Ovary (tissue), 9 donors: ENCODE measurements around the gene ROS1. TPM values are rescaled to one million over a fixed set of nuclear protein-coding genes. Genes with fewer than 3 reads are reported as not detected.

Experiments used
- DNase-seq, 5 donors: peaks; one replicate each; pipeline ENCODE4 v3.0.0-alpha.2; 2019 to 2020
- H3K27ac ChIP-seq, 2 donors: fragments of 200-600 bp; one replicate each; pipeline versions ENCODE4 v1.5.1 to v1.8.0; 2019 to 2022
- H3K27me3 ChIP-seq: fragments of 200-600 bp; one replicate; pipeline ENCODE4 v1.8.0; 2022
- H3K36me3 ChIP-seq: fragments of 200-600 bp; sonication (generic); one replicate; pipeline ENCODE4 v1.5.1; 2019
- H3K4me1 ChIP-seq: one replicate; pipeline ENCODE4 v1.8.1; 2013; ENCODE audit warnings: mild to moderate bottlenecking, moderate library complexity; ENCODE audit not compliant: insufficient read depth
- H3K4me3 ChIP-seq: fragments of 200-600 bp; sonication (generic); one replicate; pipeline ENCODE4 v1.5.1; 2017
- H3K9me3 ChIP-seq, 2 donors: fragments of 200-600 bp in 1 of 2; sonication (generic) in 1 of 2; one replicate each; pipeline versions ENCODE4 v1.5.1 to v1.8.1; 2013 to 2019; ENCODE audit warnings: mild to moderate bottlenecking in 1 of 2, moderate library complexity in 1 of 2
- CTCF ChIP-seq, 3 donors: fragments of 450-650 bp in 2 of 3; fragments of 200-600 bp in 1 of 3; IDR thresholded peaks; one replicate each; pipeline versions ENCODE4 v1.5.1 to v1.8.0; 2016 to 2022; ENCODE audit warnings: antibody characterized with exemption in 3 of 3, mild to moderate bottlenecking in 1 of 3
- EP300 ChIP-seq: sonication (generic); formaldehyde crosslinking; IDR thresholded peaks from one replicate; pipeline ENCODE4 v1.6.1; 2017; ENCODE audit warnings: antibody characterized with exemption
- POLR2A ChIP-seq: fragments of 450-650 bp; IDR thresholded peaks from one replicate; pipeline ENCODE4 v1.6.1; 2017; ENCODE audit warnings: antibody characterized with exemption, mild to moderate bottlenecking, moderate library complexity
- WGBS, 3 donors: extraction: QIAGEN DNeasy Blood & Tissue Kit in 1 of 3; methylation state at CpG; one replicate each; pipeline versions ENCODE4 v1.1.5 to v1.1.7; 2013 to 2017; 5-methylcytosine and 5-hydroxymethylcytosine counted together
- intact Hi-C, 4 donors: fragments of 100-400 bp; cut with DNase I; formaldehyde crosslinking; loops; one replicate each; pipeline versions ENCODE4 v1.11.0 to v1.15.1; 2022 to 2023
- polyA plus RNA-seq, 2 donors: library from polyadenylated mRNA; stranded (reverse); fragments of 200-250 nt in 1 of 2; fragments of 350-450 nt in 1 of 2; fragmentation: Illumina TruSeq in 1 of 2; extraction: RNeasy Lipid Tissue Mini Kit (QIAGEN cat#74804) in 1 of 2; gene quantifications; one replicate each; pipeline ENCODE4 v1.2.3, GENCODE V29; 2013 to 2014
- total RNA-seq, 7 donors: library from RNA; depleted of rRNA in 2 of 7; stranded (reverse); fragments of >200 nt in 2 of 7; fragmentation: NEBNext Ultra II Directional in 3 of 7; extraction: Animal tissue kit (Norgen Biotek cat#: 25700) in 3 of 7; gene quantifications; one replicate each; pipeline versions ENCODE4 v1.1.0 to v1.2.4, GENCODE V29; 2016 to 2023
- donor health status: DM: no; HTN: no; CAD: no; lungs with moderate emphysema.
- donor health status: DM: no; HTN: no; CAD: no.
- donor health status: Bipolar disorder and iron deficiency.
- donor health status: DM: yes; HTN: yes; CAD: no.
- donor health status: DM: no; HTN: no; CAD: no.
- donor health status: DM: yes; HTN: yes; CAD: no.

The ROS1 gene
- total and polyA plus RNA-seq, 9 donors: under 0.01 to 0.62 (median 0.14) TPM; not detected in 5

GRCh38 chr6:117411474-117411873 is 14.3 kb downstream of the ROS1 start:
- intact Hi-C loops: no loop called here
- Histone ChIP-seq H3K9me3 (no peaks in the 10 kb centered on the region), H3K4me3 (no peak overlapping the region), H3K27ac (no peak overlapping the region), H3K27me3 (no peaks in the 10 kb centered on the region), H3K36me3 (no peaks in the 10 kb centered on the region), H3K4me1 (no peaks in the 10 kb centered on the region)
- no peak for DNase-seq
- WGBS, 3 donors: 63 to 73% (median 68%) methylated on average over 3 of the region's 3 CpGs
- TF ChIP-seq POLR2A (no peak), EP300 (no peak)

- Histone ChIP-seq H3K4me1 (no peaks in the 10 kb centered on the region), H3K27ac (no peak overlapping the region), H3K4me3 (no peak overlapping the region), H3K27me3 (no peaks in the 10 kb centered on the region), H3K9me3 (no peaks in the 10 kb centered on the region), H3K36me3 (no peaks in the 10 kb centered on the region)
- WGBS, 3 donors: 53 to 73% (median 59%) methylated on average over 4 of the region's 4 CpGs
- intact Hi-C loops: no loop called here
- no peak for DNase-seq
- no peak for TF ChIP-seq POLR2A
- no peak for TF ChIP-seq CTCF (IDR thresholded peaks at IDR 0.05)
- TF ChIP-seq EP300: no peak
These were observed 15.9 kb downstream of the ROS1 start for GRCh38 chr6:117409863-117410262.

- Histone ChIP-seq H3K27me3 (no peaks in the 10 kb centered on the region), H3K27ac (no peak overlapping the region), H3K4me3 (no peak overlapping the region), H3K4me1 (no peaks in the 10 kb centered on the region), H3K36me3 (no peaks in the 10 kb centered on the region), H3K9me3 (no peaks in the 10 kb centered on the region)
- TF ChIP-seq POLR2A (no peak), CTCF (IDR thresholded peaks at IDR 0.05) (no peak), EP300 (no peak)
- 69 to 78% (median 75%) methylated on average over 11 of the region's 11 CpGs for WGBS, 3 donors
- intact Hi-C loops: no loop called here
- DNase-seq: no peak
These were observed 16.3 kb downstream of the ROS1 start for GRCh38 chr6:117409420-117409819.

GRCh38 chr6:117404548-117404947 is 21.2 kb downstream of the ROS1 start:
- no peaks in the 10 kb centered on the region for H3K4me1 ChIP-seq
- no peaks in the 10 kb centered on the region for H3K36me3 ChIP-seq
- TF ChIP-seq CTCF (IDR thresholded peaks at IDR 0.05): no peak
- 0 to 39% (median 0%) methylated on average over 1 of the region's 1 CpG for WGBS, 3 donors
- H3K27ac ChIP-seq: no peak overlapping the region
- H3K27me3 ChIP-seq: no peaks in the 10 kb centered on the region
- no peak for DNase-seq
- H3K9me3 ChIP-seq: no peaks in the 10 kb centered on the region
- intact Hi-C loops: no loop called here
- no peak overlapping the region for H3K4me3 ChIP-seq

- no peak overlapping the region for H3K4me3 ChIP-seq
These were observed 23.9 kb downstream of the ROS1 start for GRCh38 chr6:117401799-117402198.

More at GRCh38 chr6:117401799-117402198, 23.9 kb downstream of the ROS1 start:
- no peak for DNase-seq
- H3K27ac ChIP-seq: no peak overlapping the region
- no peaks in the 10 kb centered on the region for H3K4me1 ChIP-seq
- TF ChIP-seq POLR2A: no peak
- TF ChIP-seq CTCF (IDR thresholded peaks at IDR 0.05): no peak
- no peak for TF ChIP-seq EP300
- intact Hi-C loops: no loop called here
- no peaks in the 10 kb centered on the region for H3K36me3 ChIP-seq
- 66 to 75% (median 72%) methylated on average over 2 of the region's 2 CpGs for WGBS, 3 donors
- H3K27me3 ChIP-seq: no peaks in the 10 kb centered on the region
- H3K9me3 ChIP-seq: no peaks in the 10 kb centered on the region
